HEK293 (cell line): Measurements from ENCODE around the gene HSD17B14.

ENCODE experiments used
- CTCF ChIA-PET: fragments of 350-600 bp; formaldehyde crosslinking; extraction: SDS; loops from one replicate; lab custom pipeline; 2021; ENCODE audit warnings: antibody characterized with exemption; lab: Yijun Ruan, JAX
- POLR2A ChIA-PET: fragments of 300-600 bp; formaldehyde crosslinking; extraction: SDS; loops from one replicate; lab custom pipeline; 2020; ENCODE audit warnings: antibody characterized with exemption, inconsistent platforms; lab: Yijun Ruan, JAX
- H3K27ac ChIP-seq: fragments of 200-500 bp; sonication (Bioruptor generic); 2 replicates; pipeline ENCODE4 v1.5.1; 2014; ENCODE audit warnings: low read depth, low read length, control low read depth, inconsistent platforms; ENCODE audit errors: extremely low read depth
- H3K36me3 ChIP-seq, 2 experiments: fragments of 200-500 bp in 1 of 2; sonication (Bioruptor generic) in 1 of 2; 1 replicate in 1 of 2; 2 replicates in 1 of 2; pipeline ENCODE4 v1.5.1; 2014 to 2017; ENCODE audit warnings: inconsistent platforms in 2 of 2, low read length in 2 of 2; ENCODE audit not compliant: control insufficient read depth in 2 of 2, insufficient read depth in 1 of 2
- H3K4me1 ChIP-seq: fragments of 200-500 bp; sonication (Bioruptor generic); 2 replicates; pipeline ENCODE4 v1.5.1; 2014; ENCODE audit warnings: mild to moderate bottlenecking, low read length, inconsistent platforms; ENCODE audit not compliant: control insufficient read depth, insufficient read depth
- H3K4me3 ChIP-seq: 2 replicates; pipeline ENCODE4 v1.5.1; 2011; ENCODE audit warnings: low read depth, mild to moderate bottlenecking, control low read depth, low read length, moderate library complexity
- H3K9me3 ChIP-seq: fragments of 200-500 bp; sonication (Bioruptor generic); 2 replicates; pipeline ENCODE4 v1.5.1; 2014; ENCODE audit warnings: low read depth, low read length, inconsistent platforms; ENCODE audit not compliant: control insufficient read depth, insufficient read depth
- GLIS2 ChIP-seq: fragments of 450-650 bp; formaldehyde crosslinking; IDR thresholded peaks from 2 replicates; pipeline ENCODE4 v1.5.1; 2016; ENCODE audit warnings: missing biosample characterization, missing genetic modification characterization
- IKZF3 ChIP-seq: fragments of 450-650 bp; IDR thresholded peaks from 2 replicates; pipeline ENCODE4 v1.5.0; 2018; ENCODE audit warnings: missing biosample characterization, mild to moderate bottlenecking, missing genetic modification characterization, moderate library complexity
- PRDM1 ChIP-seq: fragments of 450-650 bp; formaldehyde crosslinking; IDR thresholded peaks from 2 replicates; pipeline ENCODE4; 2016; ENCODE audit warnings: missing biosample characterization, missing genetic modification characterization
- PRDM10 ChIP-seq: fragments of 450-650 bp; formaldehyde crosslinking; IDR thresholded peaks from 2 replicates; pipeline ENCODE4 v1.5.1; 2016; ENCODE audit warnings: missing biosample characterization, missing genetic modification characterization
- SP7 ChIP-seq: fragments of 450-650 bp; formaldehyde crosslinking; IDR thresholded peaks from 2 replicates; pipeline ENCODE4 v1.5.1; 2016; ENCODE audit warnings: missing biosample characterization, missing genetic modification characterization
- ZBTB1 ChIP-seq: fragments of 450-650 bp; formaldehyde crosslinking; IDR thresholded peaks from 2 replicates; pipeline ENCODE4 v1.5.1; 2016; ENCODE audit warnings: missing biosample characterization, missing genetic modification characterization
- ZFP41 ChIP-seq: fragments of 450-650 bp; formaldehyde crosslinking; IDR thresholded peaks from 2 replicates; pipeline ENCODE4 v1.5.1; 2016; ENCODE audit warnings: missing biosample characterization, missing genetic modification characterization, borderline replicate concordance
- ZNF10 ChIP-seq: fragments of 450-650 bp; formaldehyde crosslinking; IDR thresholded peaks from 2 replicates; pipeline ENCODE4 v1.5.1; 2017; ENCODE audit warnings: missing biosample characterization, missing genetic modification characterization
- ZNF133 ChIP-seq: fragments of 450-650 bp; formaldehyde crosslinking; IDR thresholded peaks from 2 replicates; pipeline ENCODE4 v1.5.1; 2016; ENCODE audit warnings: missing biosample characterization, missing genetic modification characterization
- ZNF2 ChIP-seq: fragments of 450-650 bp; formaldehyde crosslinking; IDR thresholded peaks from 2 replicates; pipeline ENCODE4 v1.5.1; 2016; ENCODE audit warnings: missing biosample characterization, missing genetic modification characterization
- ZNF221 ChIP-seq: fragments of 450-650 bp; formaldehyde crosslinking; IDR thresholded peaks from 2 replicates; pipeline ENCODE4 v1.5.1; 2017; ENCODE audit warnings: missing biosample characterization, missing genetic modification characterization, borderline replicate concordance
- ZNF404 ChIP-seq: fragments of 450-650 bp; formaldehyde crosslinking; IDR thresholded peaks from 2 replicates; pipeline ENCODE4 v1.5.1; 2017; ENCODE audit warnings: missing biosample characterization, missing genetic modification characterization
- ZNF433 ChIP-seq: fragments of 450-650 bp; formaldehyde crosslinking; IDR thresholded peaks from 2 replicates; pipeline ENCODE4 v1.5.1; 2016; ENCODE audit warnings: missing biosample characterization, missing genetic modification characterization, low read depth
- ZNF548 ChIP-seq: fragments of 450-650 bp; formaldehyde crosslinking; IDR thresholded peaks from 2 replicates; pipeline ENCODE4 v1.5.1; 2016; ENCODE audit warnings: missing biosample characterization, missing genetic modification characterization
- ZNF600 ChIP-seq: fragments of 450-650 bp; formaldehyde crosslinking; IDR thresholded peaks from 2 replicates; pipeline ENCODE4 v1.5.1; 2016; ENCODE audit warnings: missing biosample characterization, missing genetic modification characterization
- ZNF747 ChIP-seq: fragments of 450-650 bp; formaldehyde crosslinking; IDR thresholded peaks from 2 replicates; pipeline ENCODE4 v1.5.1; 2016; ENCODE audit warnings: missing biosample characterization, missing genetic modification characterization
- ZSCAN16 ChIP-seq: fragments of 450-650 bp; formaldehyde crosslinking; IDR thresholded peaks from 2 replicates; pipeline ENCODE4 v1.5.1; 2016; ENCODE audit warnings: missing biosample characterization, missing genetic modification characterization
- TF ChIP-seq, protein P1 (sequence below): sonication (generic); formaldehyde crosslinking; IDR thresholded peaks from 2 replicates; pipeline ENCODE4 v1.8.1; 2022; ENCODE audit warnings: mild to moderate bottlenecking, moderate library complexity, missing genetic modification reagents
- TF ChIP-seq, protein P2 (sequence below): fragments of 450-650 bp; formaldehyde crosslinking; IDR thresholded peaks from 2 replicates; pipeline ENCODE4 v1.5.1; 2016; ENCODE audit warnings: missing biosample characterization, missing genetic modification characterization

Gene HSD17B14

DNA sequence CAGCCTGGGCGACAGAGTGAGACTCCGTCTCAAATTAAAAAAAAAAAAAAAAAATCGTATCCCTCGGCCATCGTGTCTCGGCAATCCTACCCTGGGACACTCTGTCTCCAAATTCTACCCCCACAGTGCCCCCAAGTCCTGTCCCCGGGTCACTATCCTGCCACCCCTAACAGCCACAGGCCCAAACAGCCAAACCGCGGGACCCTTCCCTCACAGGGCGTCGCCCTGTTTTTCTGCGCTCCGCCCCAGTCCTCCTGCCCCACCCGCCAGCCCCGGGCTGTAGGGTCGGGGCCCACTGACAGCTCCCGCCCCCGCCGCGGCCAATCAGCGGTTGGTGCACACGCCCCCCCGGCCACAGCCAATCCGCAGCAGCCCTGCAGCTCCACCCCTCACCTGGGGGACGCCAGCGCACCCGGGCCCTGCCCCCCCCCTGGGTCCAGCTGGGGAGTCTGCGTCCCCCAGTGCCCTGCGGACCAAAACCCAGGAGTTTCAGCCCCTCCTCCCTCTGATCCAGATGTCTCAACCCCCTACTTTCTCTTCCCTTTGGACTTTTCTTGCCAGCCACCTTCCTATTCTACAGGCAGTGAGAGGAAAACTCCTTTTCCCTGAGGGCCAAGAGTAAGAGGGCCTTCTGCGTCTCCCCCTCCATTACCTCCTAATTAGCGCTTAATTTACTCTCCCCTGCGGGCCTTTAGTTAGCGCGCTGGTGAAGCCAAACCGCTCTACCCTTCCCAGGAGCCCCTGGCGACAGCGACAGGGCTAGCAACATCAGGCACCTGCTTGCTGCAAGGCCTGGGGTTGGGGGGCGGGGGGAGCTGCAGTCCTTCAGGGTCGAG is 24.0 kb downstream of the HSD17B14 start (continued):
- no peak for TF ChIP-seq ZNF747
- TF ChIP-seq ZNF2 (tag by site-specific recombination), result no peak
- TF ChIP-seq ZNF404 (tag by site-specific recombination), result no peak
- no peak for TF ChIP-seq ZNF548 (tag by site-specific recombination)
- TF ChIP-seq ZNF133 (tag by site-specific recombination), result no peak
- peak; percentile 45 for TF ChIP-seq IKZF3 (tag by site-specific recombination)
- TF ChIP-seq ZNF433 (tag by site-specific recombination), result no peak
- TF ChIP-seq ZNF10 (tag by site-specific recombination), result no peak
- TF ChIP-seq, protein P1, sequence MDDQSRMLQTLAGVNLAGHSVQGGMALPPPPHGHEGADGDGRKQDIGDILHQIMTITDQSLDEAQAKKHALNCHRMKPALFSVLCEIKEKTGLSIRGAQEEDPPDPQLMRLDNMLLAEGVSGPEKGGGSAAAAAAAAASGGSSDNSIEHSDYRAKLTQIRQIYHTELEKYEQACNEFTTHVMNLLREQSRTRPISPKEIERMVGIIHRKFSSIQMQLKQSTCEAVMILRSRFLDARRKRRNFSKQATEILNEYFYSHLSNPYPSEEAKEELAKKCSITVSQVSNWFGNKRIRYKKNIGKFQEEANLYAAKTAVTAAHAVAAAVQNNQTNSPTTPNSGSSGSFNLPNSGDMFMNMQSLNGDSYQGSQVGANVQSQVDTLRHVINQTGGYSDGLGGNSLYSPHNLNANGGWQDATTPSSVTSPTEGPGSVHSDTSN, result no peak
- TF ChIP-seq PRDM10 (tag by site-specific recombination), result peak; percentile 98

DNA sequence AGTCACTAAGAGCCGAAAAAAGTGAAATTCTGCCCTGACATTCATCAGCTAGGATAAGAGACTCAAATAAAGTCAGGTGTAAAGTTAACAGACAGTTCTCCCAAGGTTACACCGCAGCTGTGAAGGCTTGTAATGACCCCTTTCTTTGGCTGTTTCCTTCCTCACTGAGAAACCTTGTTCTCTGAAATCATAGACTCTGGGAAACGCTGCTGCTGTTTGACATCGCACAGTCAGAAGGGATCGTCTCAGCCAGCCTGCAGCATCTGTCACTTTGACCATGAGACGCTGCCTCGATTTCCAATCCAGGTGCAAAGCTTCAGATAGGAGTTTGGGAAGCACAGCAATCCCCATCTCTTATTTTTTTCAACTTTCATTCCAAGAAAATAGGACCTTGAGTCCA is 26.1 kb downstream of the HSD17B14 start:
- ChIA-PET POLR2A (interaction anchor here (0.6 to 4.5 kb wide), 7 partner anchors 8 to 1972 kb away, joined by 3 to 28 read pairs (median 7); partner anchors contain the start of genes CA11 and PPP1R15A), CTCF (interaction anchor here (0.6 to 1.6 kb wide), 5 partner anchors 15 to 388 kb away, joined by 3 to 12 read pairs (median 7); no protein-coding TSS in a partner anchor)
- no peak for TF ChIP-seq ZSCAN16
- TF ChIP-seq ZNF221 (tag by site-specific recombination), result no peak
- no peak for TF ChIP-seq PRDM1
- TF ChIP-seq ZNF600, result no peak
- no peak for TF ChIP-seq ZFP41 (tag by site-specific recombination)
- TF ChIP-seq ZNF133 (tag by site-specific recombination), result no peak
- no peak for TF ChIP-seq GLIS2 (tag by site-specific recombination)
- TF ChIP-seq, protein P2, sequence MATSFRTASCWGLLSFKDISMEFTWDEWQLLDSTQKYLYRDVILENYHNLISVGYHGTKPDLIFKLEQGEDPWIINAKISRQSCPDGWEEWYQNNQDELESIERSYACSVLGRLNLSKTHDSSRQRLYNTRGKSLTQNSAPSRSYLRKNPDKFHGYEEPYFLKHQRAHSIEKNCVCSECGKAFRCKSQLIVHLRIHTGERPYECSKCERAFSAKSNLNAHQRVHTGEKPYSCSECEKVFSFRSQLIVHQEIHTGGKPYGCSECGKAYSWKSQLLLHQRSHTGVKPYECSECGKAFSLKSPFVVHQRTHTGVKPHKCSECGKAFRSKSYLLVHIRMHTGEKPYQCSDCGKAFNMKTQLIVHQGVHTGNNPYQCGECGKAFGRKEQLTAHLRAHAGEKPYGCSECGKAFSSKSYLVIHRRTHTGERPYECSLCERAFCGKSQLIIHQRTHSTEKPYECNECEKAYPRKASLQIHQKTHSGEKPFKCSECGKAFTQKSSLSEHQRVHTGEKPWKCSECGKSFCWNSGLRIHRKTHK, result no peak
- TF ChIP-seq SP7 (tag by site-specific recombination), result no peak
- TF ChIP-seq ZBTB1 (tag by site-specific recombination), result no peak
- Histone ChIP-seq H3K4me3 (peak overlapping the region; percentile 78), H3K9me3 (no peaks in the 10 kb centered on the region), H3K27ac (peak overlapping the region; percentile 54; the same call in 1 of the 2 replicates), H3K36me3 (peaks cover 0 to 10% of the 10 kb centered on the region in 2 experiments; a peak in 1 of 3 replicates), H3K4me1 (peaks cover 5% of the 10 kb centered on the region)
